SK-N-SH (cell line): ENCODE results near the gene MPHOSPH9. TPM values are rescaled to one million over a fixed set of nuclear protein-coding genes. Genes with fewer than 3 reads are reported as not detected.
A peak's percentile ranks its signal among the peaks of the same experiment; 100 is the strongest.

Source experiments
- CTCF ChIA-PET: fragments of 300-600, 350-600 bp; formaldehyde crosslinking; extraction: SDS; loops from one replicate; lab custom pipeline; 2021; lab: Yijun Ruan, JAX
- POLR2A ChIA-PET: fragments of 350-600 bp; sonication (Branson Sonifier 250); formaldehyde crosslinking; extraction: SDS; loops from one replicate; lab custom pipeline; 2020; ENCODE audit warnings: antibody characterized with exemption, inconsistent platforms; lab: Yijun Ruan, JAX
- DNase-seq: peaks from one replicate; pipeline ENCODE4 v3.0.0; 2012
- H2AFZ ChIP-seq: fragments of 200-600 bp; sonication (generic); 2 replicates; pipeline ENCODE4 v1.8.1; 2016; ENCODE audit warnings: antibody characterized with exemption, mild to moderate bottlenecking, low read depth
- H3F3A ChIP-seq: fragments of 200-600 bp; sonication (generic); replicated peaks from 2 replicates; pipeline ENCODE3; 2016; ENCODE audit warnings: antibody characterized with exemption, mild to moderate bottlenecking; ENCODE audit not compliant: insufficient read depth
- H3K27ac ChIP-seq, 2 experiments: fragments of 200-500 bp in 1 of 2; fragments of 200-600 bp in 1 of 2; sonication (Bioruptor generic) in 1 of 2; sonication (generic), shearing (Covaris generic) in 1 of 2; 2 replicates each; pipeline versions ENCODE4 v1.5.1 to v1.6.1; 2014 to 2016; ENCODE audit warnings: low read depth in 2 of 2, inconsistent platforms in 1 of 2, low read length in 1 of 2, mild to moderate bottlenecking in 1 of 2, mixed read lengths in 1 of 2
- H3K27me3 ChIP-seq: fragments of 200-600 bp; sonication (generic), shearing (Covaris generic); 2 replicates; pipeline ENCODE4 v1.6.1; 2016; ENCODE audit warnings: mixed run types; ENCODE audit not compliant: insufficient read depth
- H3K36me3 ChIP-seq, 2 experiments: fragments of 200-500 bp in 1 of 2; fragments of 200-600 bp in 1 of 2; sonication (Bioruptor generic) in 1 of 2; sonication (generic) in 1 of 2; replicated peaks in 1 of 2; 2 replicates each; pipeline versions ENCODE3 to v1.5.1; 2014 to 2016; ENCODE audit warnings: low read length in 1 of 2, mild to moderate bottlenecking in 1 of 2; ENCODE audit not compliant: insufficient read depth in 2 of 2, control insufficient read depth in 1 of 2
- H3K4me1 ChIP-seq, 2 experiments: fragments of 200-500 bp in 1 of 2; fragments of 200-600 bp in 1 of 2; sonication (Bioruptor generic) in 1 of 2; sonication (generic), shearing (Covaris generic) in 1 of 2; 2 replicates each; pipeline versions ENCODE4 v1.5.1 to v1.6.1; 2014 to 2016; ENCODE audit warnings: low read depth in 1 of 2, low read length in 1 of 2, mixed run types in 1 of 2; ENCODE audit not compliant: insufficient read depth in 2 of 2, control insufficient read depth in 1 of 2
- H3K4me2 ChIP-seq: fragments of 200-600 bp; sonication (generic), shearing (Covaris generic); 2 replicates; pipeline ENCODE4 v1.6.1; 2017; ENCODE audit warnings: mixed run types
- H3K4me3 ChIP-seq, 2 experiments: fragments of 200-500 bp in 1 of 2; fragments of 200-600 bp in 1 of 2; sonication (Bioruptor generic) in 1 of 2; sonication (generic), shearing (Covaris generic) in 1 of 2; 2 replicates each; pipeline versions ENCODE4 v1.5.1 to v1.8.1; 2014 to 2016; ENCODE audit warnings: low read depth in 2 of 2, inconsistent platforms in 1 of 2, low read length in 1 of 2, mild to moderate bottlenecking in 1 of 2, mixed read lengths in 1 of 2, moderate library complexity in 1 of 2
- H3K79me2 ChIP-seq: fragments of 200-600 bp; sonication (generic); 2 replicates; pipeline ENCODE4 v1.8.1; 2017; ENCODE audit warnings: mild to moderate bottlenecking; ENCODE audit not compliant: insufficient read depth
- H3K9ac ChIP-seq: fragments of 200-600 bp; sonication (generic); 2 replicates; pipeline ENCODE4 v1.6.1; 2017; ENCODE audit warnings: mixed run types
- H3K9me2 ChIP-seq: fragments of 200-600 bp; sonication (generic); 2 replicates; pipeline ENCODE4 v1.6.1; 2017; ENCODE audit warnings: mixed run types
- H3K9me3 ChIP-seq: fragments of 200-600 bp; sonication (generic); 2 replicates; pipeline ENCODE4 v1.6.1; 2017; ENCODE audit warnings: mixed run types, mild to moderate bottlenecking, moderate library complexity
- H4K20me1 ChIP-seq: fragments of 200-600 bp; sonication (generic); 2 replicates; pipeline ENCODE4 v1.6.1; 2017; ENCODE audit warnings: mild to moderate bottlenecking, mixed run types; ENCODE audit not compliant: insufficient read depth
- CHD2 ChIP-seq: fragments of 150-350 bp; IDR thresholded peaks from 2 replicates; pipeline ENCODE4 v1.6.1; 2018; ENCODE audit warnings: low read length; ENCODE audit not compliant: partially characterized antibody
- ELF1 ChIP-seq: IDR thresholded peaks from 2 replicates; pipeline ENCODE4 v1.4.0; 2012
- EP300 ChIP-seq, 2 experiments: IDR thresholded peaks; 2 replicates each; pipeline versions ENCODE4 v1.4.0 to v1.6.1; 2012; ENCODE audit warnings: borderline replicate concordance in 1 of 2, low read depth in 1 of 2, low read length in 1 of 2
- EZH2phosphoT487 ChIP-seq: fragments of 200-600 bp; sonication (generic); IDR thresholded peaks from 2 replicates; pipeline ENCODE4 v1.6.1; 2017; ENCODE audit warnings: low read depth, mixed run types, mild to moderate bottlenecking, antibody characterized with exemption, moderate library complexity, borderline replicate concordance
- FOXJ3 ChIP-seq: sonication (generic); formaldehyde crosslinking; IDR thresholded peaks from 2 replicates; pipeline ENCODE4 v1.5.1; 2020; ENCODE audit warnings: mild to moderate bottlenecking, missing genetic modification reagents
- FOXM1 ChIP-seq: IDR thresholded peaks from 2 replicates; pipeline ENCODE4 v1.4.0; 2012; ENCODE audit warnings: low read depth, mild to moderate bottlenecking
- GABPA ChIP-seq: IDR thresholded peaks from 2 replicates; pipeline ENCODE4 v1.4.0; 2012; ENCODE audit warnings: low read depth, mild to moderate bottlenecking
- JUND ChIP-seq: IDR thresholded peaks from 2 replicates; pipeline ENCODE4 v1.4.0; 2012
- MEF2A ChIP-seq: IDR thresholded peaks from 2 replicates; pipeline ENCODE4 v1.4.0; 2012; ENCODE audit warnings: low read depth, borderline replicate concordance
- NRF1 ChIP-seq: IDR thresholded peaks from 2 replicates; pipeline ENCODE4 v1.6.1; 2012; ENCODE audit warnings: low read depth, mild to moderate bottlenecking, low read length
- POLR2AphosphoS5 ChIP-seq: IDR thresholded peaks from 2 replicates; pipeline ENCODE4 v1.6.1; 2012; ENCODE audit warnings: low read depth, low read length
- RXRA ChIP-seq: IDR thresholded peaks from 2 replicates; pipeline ENCODE4 v1.4.0; 2012; ENCODE audit warnings: low read depth, mild to moderate bottlenecking, borderline replicate concordance
- SIN3A ChIP-seq: IDR thresholded peaks from 2 replicates; pipeline ENCODE4 v1.6.1; 2012; ENCODE audit warnings: low read depth, mild to moderate bottlenecking, low read length, moderate library complexity, borderline replicate concordance
- SMC3 ChIP-seq: IDR thresholded peaks from 2 replicates; pipeline ENCODE4 v1.6.1; 2012; ENCODE audit warnings: low read depth, low read length, improper control_type of control experiment
- TAF1 ChIP-seq: IDR thresholded peaks from 2 replicates; pipeline ENCODE4 v1.6.1; 2012; ENCODE audit warnings: low read depth, mild to moderate bottlenecking, low read length, moderate library complexity, borderline replicate concordance
- TCF12 ChIP-seq: IDR thresholded peaks from 2 replicates; pipeline ENCODE4 v1.4.0; 2012
- WGBS: methylation state at CpG from one replicate; pipeline ENCODE4 v1.1.6; 2017; ENCODE audit warnings: low lambda C conversion rate; 5-methylcytosine and 5-hydroxymethylcytosine counted together
- polyA plus RNA-seq, 3 experiments: library from polyadenylated mRNA; depleted of rRNA; stranded (reverse); fragments of >200 nt; gene quantifications; 2 replicates each; pipeline ENCODE4 v1.2.3, GENCODE V29; 2012
- TF ChIP-seq, protein P1 (sequence below): IDR thresholded peaks from 2 replicates; pipeline ENCODE4; 2012
- TF ChIP-seq, protein P2 (sequence below): IDR thresholded peaks from 2 replicates; pipeline ENCODE4 v1.4.0; 2012; ENCODE audit warnings: low read depth, borderline replicate concordance
- TF ChIP-seq, protein P3 (sequence below): fragments of 150-350 bp; IDR thresholded peaks from 2 replicates; pipeline ENCODE4 v1.6.1; 2017; ENCODE audit warnings: antibody characterized with exemption, low read length, low read depth, borderline replicate concordance
- TF ChIP-seq, protein P4 (sequence below): IDR thresholded peaks from 2 replicates; pipeline ENCODE4 v1.4.0; 2012; ENCODE audit warnings: low read depth
- TF ChIP-seq, protein P5 (sequence below): fragments of 200-600 bp; sonication (generic); IDR thresholded peaks from 2 replicates; pipeline ENCODE4 v1.6.1; 2017; ENCODE audit warnings: antibody characterized with exemption, mild to moderate bottlenecking, moderate library complexity

The MPHOSPH9 gene
- polyA plus RNA-seq, 1 of the 3 experiments (the other 2 are of a cell fraction), result 9.0 TPM

DNA sequence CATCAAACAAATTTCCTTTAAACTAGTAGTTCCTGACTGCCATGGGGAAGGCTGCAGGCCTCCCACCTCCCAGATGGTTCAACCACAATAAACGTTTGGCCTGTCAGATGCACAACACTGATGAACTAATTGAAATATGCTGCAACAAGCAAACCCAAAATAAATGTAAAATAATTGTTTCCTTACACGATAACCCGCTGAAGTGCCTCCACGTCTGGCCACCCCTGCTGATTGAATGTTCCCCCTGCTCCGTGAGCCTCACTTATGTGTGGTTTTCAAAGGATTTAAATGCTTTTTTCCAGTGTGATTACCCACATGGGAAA, 90.5 kb downstream of the MPHOSPH9 start:
- H3K9me3 ChIP-seq, result no peaks in the 10 kb centered on the region
- POLR2A ChIA-PET, result no interaction called here
- no peaks in the 10 kb centered on the region for H3K9me2 ChIP-seq
- no peak overlapping the region for H3K9ac ChIP-seq
- 79% methylated on average over 5 of the region's 5 CpGs for WGBS
- no peaks in the 10 kb centered on the region for H3K27me3 ChIP-seq
- no peak overlapping the region for H3K4me3 ChIP-seq
- H3K27ac ChIP-seq, result peak overlapping the region in 1 of 2 experiments; percentile 66; a peak in 2 of 4 replicates
- TF ChIP-seq FOXM1, result no peak
- TF ChIP-seq, protein P1, sequence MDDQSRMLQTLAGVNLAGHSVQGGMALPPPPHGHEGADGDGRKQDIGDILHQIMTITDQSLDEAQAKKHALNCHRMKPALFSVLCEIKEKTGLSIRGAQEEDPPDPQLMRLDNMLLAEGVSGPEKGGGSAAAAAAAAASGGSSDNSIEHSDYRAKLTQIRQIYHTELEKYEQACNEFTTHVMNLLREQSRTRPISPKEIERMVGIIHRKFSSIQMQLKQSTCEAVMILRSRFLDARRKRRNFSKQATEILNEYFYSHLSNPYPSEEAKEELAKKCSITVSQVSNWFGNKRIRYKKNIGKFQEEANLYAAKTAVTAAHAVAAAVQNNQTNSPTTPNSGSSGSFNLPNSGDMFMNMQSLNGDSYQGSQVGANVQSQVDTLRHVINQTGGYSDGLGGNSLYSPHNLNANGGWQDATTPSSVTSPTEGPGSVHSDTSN, result no peak
- TF ChIP-seq TAF1, result no peak
- no peak for TF ChIP-seq GABPA
- TF ChIP-seq POLR2AphosphoS5, result no peak
- TF ChIP-seq FOXJ3 (CRISPR knock-in tag), result no peak
- CTCF ChIA-PET, result no interaction called here
- no peaks in the 10 kb centered on the region for H3K36me3 ChIP-seq
- H3K79me2 ChIP-seq, result peaks cover 67% of the 10 kb centered on the region
- H2AFZ ChIP-seq, result no peak overlapping the region
- peak overlapping the region; percentile 12; the same call in 1 of the 2 replicates for H3K4me2 ChIP-seq
- H3F3A ChIP-seq, result peaks cover 26% of the 10 kb centered on the region
- H3K4me1 ChIP-seq, result peaks cover 0 to 34% of the 10 kb centered on the region in 2 experiments; a peak in 2 of 4 replicates
- no peak for DNase-seq
- 0 out of 2 replicates have a peak, but pooled peaks cover 6% of the 10 kb centered on the region for H4K20me1 ChIP-seq

DNA sequence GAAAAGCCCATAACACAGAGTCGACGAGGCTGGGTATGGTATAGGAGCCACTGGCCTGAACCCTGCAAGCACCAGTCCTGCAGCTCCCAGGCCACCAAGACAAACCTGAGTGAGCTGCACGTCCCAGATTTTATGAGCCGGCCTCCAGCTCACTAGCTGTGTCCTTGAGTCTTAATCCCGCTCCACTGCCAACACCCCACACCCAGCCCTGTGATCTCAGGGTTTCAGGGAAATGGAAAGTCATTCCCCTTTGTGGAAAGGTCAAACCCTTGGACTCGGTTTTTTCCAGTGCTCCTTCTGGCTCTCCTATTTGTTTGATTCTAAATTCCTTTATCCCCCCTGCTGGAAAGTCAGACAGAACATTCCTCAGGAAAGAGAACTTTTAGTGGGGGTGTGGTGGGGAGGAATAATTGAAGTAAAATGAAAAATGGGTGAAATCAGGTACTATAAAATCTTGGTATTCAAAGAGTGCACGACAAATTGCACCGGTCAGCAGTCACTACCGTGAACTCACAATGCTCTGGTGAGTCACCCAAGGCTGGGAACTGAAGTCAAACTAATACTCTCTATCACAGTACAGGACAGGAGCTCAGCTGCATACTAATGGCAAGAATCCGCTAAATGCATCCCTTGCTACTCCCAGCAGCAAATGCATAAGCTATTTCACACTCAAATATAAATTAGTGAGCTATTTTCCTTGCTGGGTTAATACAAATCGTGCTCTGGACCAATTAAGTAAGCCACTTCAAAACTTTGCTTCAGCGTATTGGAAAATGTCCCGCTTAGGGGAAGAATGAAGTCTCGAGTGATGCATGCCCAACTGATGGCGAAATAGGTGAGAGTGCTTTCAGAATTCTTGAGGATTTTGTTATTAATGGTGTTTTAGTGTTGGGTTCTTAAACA, 91.1 kb downstream of the MPHOSPH9 start:
- ChIA-PET CTCF (no interaction called here), POLR2A (no interaction called here)
- no peaks in the 10 kb centered on the region for H3K36me3 ChIP-seq
- peaks cover 65% of the 10 kb centered on the region for H3K79me2 ChIP-seq
- peaks cover 26% of the 10 kb centered on the region for H3F3A ChIP-seq
- H3K9me2 ChIP-seq, result no peaks in the 10 kb centered on the region
- peak overlapping the region; percentile 63 for H3K4me2 ChIP-seq
- no peak for DNase-seq
- H4K20me1 ChIP-seq, result 0 out of 2 replicates have a peak, but pooled peaks cover 6% of the 10 kb centered on the region
- WGBS, result 56% methylated on average over 15 of the region's 15 CpGs
- no peak overlapping the region for H3K9ac ChIP-seq
- H3K4me3 ChIP-seq, result peak overlapping the region in 1 of 2 experiments; percentile 17; a peak in 1 of 4 replicates
- H3K27me3 ChIP-seq, result no peaks in the 10 kb centered on the region
- no peak overlapping the region; the same call in 1 of the 2 replicates for H2AFZ ChIP-seq
- H3K27ac ChIP-seq, result peak overlapping the region; percentile 45 to 66; a peak in 3 of 4 replicates
- H3K4me1 ChIP-seq, result peaks cover 0 to 34% of the 10 kb centered on the region in 2 experiments; a peak in 2 of 4 replicates
- no peaks in the 10 kb centered on the region for H3K9me3 ChIP-seq
- no peak for TF ChIP-seq MEF2A
- TF ChIP-seq, protein P2, sequence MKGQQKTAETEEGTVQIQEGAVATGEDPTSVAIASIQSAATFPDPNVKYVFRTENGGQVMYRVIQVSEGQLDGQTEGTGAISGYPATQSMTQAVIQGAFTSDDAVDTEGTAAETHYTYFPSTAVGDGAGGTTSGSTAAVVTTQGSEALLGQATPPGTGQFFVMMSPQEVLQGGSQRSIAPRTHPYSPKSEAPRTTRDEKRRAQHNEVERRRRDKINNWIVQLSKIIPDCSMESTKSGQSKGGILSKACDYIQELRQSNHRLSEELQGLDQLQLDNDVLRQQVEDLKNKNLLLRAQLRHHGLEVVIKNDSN, result no peak
- TF ChIP-seq JUND, result peak; percentile 61
- TF ChIP-seq, protein P3, sequence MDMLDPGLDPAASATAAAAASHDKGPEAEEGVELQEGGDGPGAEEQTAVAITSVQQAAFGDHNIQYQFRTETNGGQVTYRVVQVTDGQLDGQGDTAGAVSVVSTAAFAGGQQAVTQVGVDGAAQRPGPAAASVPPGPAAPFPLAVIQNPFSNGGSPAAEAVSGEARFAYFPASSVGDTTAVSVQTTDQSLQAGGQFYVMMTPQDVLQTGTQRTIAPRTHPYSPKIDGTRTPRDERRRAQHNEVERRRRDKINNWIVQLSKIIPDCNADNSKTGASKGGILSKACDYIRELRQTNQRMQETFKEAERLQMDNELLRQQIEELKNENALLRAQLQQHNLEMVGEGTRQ, result no peak
- TF ChIP-seq POLR2AphosphoS5, result no peak
- peak; percentile 16; the same call in 1 of the 2 replicates for TF ChIP-seq TCF12
- TF ChIP-seq, protein P4, sequence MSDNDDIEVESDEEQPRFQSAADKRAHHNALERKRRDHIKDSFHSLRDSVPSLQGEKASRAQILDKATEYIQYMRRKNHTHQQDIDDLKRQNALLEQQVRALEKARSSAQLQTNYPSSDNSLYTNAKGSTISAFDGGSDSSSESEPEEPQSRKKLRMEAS, result no peak
- no peak for TF ChIP-seq CHD2
- TF ChIP-seq, protein P1, result peak; percentile 43; the same call in 1 of the 2 replicates
- TF ChIP-seq SMC3, result no peak
- TF ChIP-seq SIN3A, result no peak
- no peak for TF ChIP-seq ELF1
- TF ChIP-seq EP300 (IDR thresholded peaks at IDR 0.05; ENCODE audit: borderline replicate concordance in 1 of 2, low read depth in 1 of 2, low read length in 1 of 2), result no peak
- TF ChIP-seq, protein P5, sequence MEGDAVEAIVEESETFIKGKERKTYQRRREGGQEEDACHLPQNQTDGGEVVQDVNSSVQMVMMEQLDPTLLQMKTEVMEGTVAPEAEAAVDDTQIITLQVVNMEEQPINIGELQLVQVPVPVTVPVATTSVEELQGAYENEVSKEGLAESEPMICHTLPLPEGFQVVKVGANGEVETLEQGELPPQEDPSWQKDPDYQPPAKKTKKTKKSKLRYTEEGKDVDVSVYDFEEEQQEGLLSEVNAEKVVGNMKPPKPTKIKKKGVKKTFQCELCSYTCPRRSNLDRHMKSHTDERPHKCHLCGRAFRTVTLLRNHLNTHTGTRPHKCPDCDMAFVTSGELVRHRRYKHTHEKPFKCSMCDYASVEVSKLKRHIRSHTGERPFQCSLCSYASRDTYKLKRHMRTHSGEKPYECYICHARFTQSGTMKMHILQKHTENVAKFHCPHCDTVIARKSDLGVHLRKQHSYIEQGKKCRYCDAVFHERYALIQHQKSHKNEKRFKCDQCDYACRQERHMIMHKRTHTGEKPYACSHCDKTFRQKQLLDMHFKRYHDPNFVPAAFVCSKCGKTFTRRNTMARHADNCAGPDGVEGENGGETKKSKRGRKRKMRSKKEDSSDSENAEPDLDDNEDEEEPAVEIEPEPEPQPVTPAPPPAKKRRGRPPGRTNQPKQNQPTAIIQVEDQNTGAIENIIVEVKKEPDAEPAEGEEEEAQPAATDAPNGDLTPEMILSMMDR, result no peak
- TF ChIP-seq EZH2phosphoT487, result no peak
- no peak for TF ChIP-seq NRF1
- TF ChIP-seq RXRA, result peak; percentile 91
